ENCODE data around the gene PURB. TPM values are rescaled to one million over a fixed set of nuclear protein-coding genes. Genes with fewer than 3 reads are reported as not detected.
"Not testable (repeated sequence)": the region's sequence is repeated elsewhere in the genome, so short reads cannot be mapped to it uniquely, and the experiment has no call there.

Gene PURB
- total and polyA plus RNA-seq, 2 experiments from 2014 or later: 3.1 to 27.1 TPM

- H3K9me3 Mint-ChIP-seq; ATAC-seq; H3K27ac Mint-ChIP-seq; H3K27ac ChIP-seq (ENCODE audit: low read depth); H3K4me3 ChIP-seq; H3K27me3 ChIP-seq (ENCODE audit: insufficient read depth); H3K36me3 Mint-ChIP-seq (ENCODE audit: low read depth); H3K4me1 Mint-ChIP-seq; H3K27me3 Mint-ChIP-seq (ENCODE audit: insufficient read depth, low read depth, poor library complexity); H3K79me2 ChIP-seq (replicated peaks; ENCODE audit: insufficient read depth); DNase-seq (ENCODE audit: low spot score); H3K4me2 ChIP-seq; H3K9me2 ChIP-seq (ENCODE audit: insufficient read depth); H3K36me3 ChIP-seq (ENCODE audit: insufficient read depth); H4K20me1 ChIP-seq (replicated peaks; ENCODE audit: insufficient read depth); H3K4me3 Mint-ChIP-seq; H2AFZ ChIP-seq; H3K4me1 ChIP-seq (ENCODE audit: insufficient read depth); H3F3A ChIP-seq (replicated peaks; ENCODE audit: low read depth): not testable (repeated sequence)
Measured at GRCh38 chr7:44861949-44862348, 23.4 kb downstream of the PURB start.

DNA sequence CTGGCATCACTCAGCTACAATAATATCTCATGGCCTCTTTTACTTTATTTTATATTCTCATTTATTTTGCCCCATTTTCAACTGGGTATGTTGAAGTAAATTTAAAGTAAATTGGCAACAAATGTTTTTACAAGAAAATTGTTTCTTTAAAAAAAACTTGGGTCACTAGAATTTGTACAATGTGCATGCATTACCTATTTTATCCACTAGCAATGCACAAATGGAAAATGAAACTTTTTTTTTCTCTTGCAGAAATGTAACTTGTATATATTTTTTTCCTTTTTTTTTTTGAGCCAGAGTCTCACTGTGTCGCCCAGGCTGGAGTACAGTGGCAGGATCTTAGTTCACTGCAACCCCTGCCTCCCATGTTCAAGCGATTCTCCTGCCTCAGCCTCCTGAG, 27.2 kb downstream of the PURB start:
- Histone ChIP-seq H3K4me2 (no peak overlapping the region), H3K36me3 (ENCODE audit: insufficient read depth) (no peaks in the 10 kb centered on the region), H3K79me2 (replicated peaks; ENCODE audit: insufficient read depth) (no peaks in the 10 kb centered on the region), H2AFZ (no peak overlapping the region), H3K4me3 (no peak overlapping the region), H3K9me2 (ENCODE audit: insufficient read depth) (no peaks in the 10 kb centered on the region), H3K27me3 (ENCODE audit: insufficient read depth) (no peaks in the 10 kb centered on the region), H4K20me1 (replicated peaks; ENCODE audit: insufficient read depth) (no peaks in the 10 kb centered on the region), H3F3A (replicated peaks; ENCODE audit: low read depth) (no peaks in the 10 kb centered on the region), H3K27ac (ENCODE audit: low read depth) (no peak overlapping the region), H3K4me1 (ENCODE audit: insufficient read depth) (no peaks in the 10 kb centered on the region)
- peaks cover 3% of the 10 kb centered on the region for H3K27me3 Mint-ChIP-seq (ENCODE audit: insufficient read depth, low read depth, poor library complexity)
- no peak for TF ChIP-seq ZNF462 (CRISPR knock-in tag; IDR thresholded peaks at IDR 0.05)
- TF ChIP-seq, protein P1, sequence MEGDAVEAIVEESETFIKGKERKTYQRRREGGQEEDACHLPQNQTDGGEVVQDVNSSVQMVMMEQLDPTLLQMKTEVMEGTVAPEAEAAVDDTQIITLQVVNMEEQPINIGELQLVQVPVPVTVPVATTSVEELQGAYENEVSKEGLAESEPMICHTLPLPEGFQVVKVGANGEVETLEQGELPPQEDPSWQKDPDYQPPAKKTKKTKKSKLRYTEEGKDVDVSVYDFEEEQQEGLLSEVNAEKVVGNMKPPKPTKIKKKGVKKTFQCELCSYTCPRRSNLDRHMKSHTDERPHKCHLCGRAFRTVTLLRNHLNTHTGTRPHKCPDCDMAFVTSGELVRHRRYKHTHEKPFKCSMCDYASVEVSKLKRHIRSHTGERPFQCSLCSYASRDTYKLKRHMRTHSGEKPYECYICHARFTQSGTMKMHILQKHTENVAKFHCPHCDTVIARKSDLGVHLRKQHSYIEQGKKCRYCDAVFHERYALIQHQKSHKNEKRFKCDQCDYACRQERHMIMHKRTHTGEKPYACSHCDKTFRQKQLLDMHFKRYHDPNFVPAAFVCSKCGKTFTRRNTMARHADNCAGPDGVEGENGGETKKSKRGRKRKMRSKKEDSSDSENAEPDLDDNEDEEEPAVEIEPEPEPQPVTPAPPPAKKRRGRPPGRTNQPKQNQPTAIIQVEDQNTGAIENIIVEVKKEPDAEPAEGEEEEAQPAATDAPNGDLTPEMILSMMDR (conservative IDR thresholded peaks at IDR 0.05; ENCODE audit: low read depth in 2 of 2): 0 out of 4 replicates have a peak, but pooled peaks of 1 of the 2 experiments have one; percentile 11
- TF ChIP-seq EZH2phosphoT487 (IDR thresholded peaks at IDR 0.05; ENCODE audit: unreplicated experiment): no peak
- H3K4me1 Mint-ChIP-seq: no peaks in the 10 kb centered on the region
- no peaks in the 10 kb centered on the region for H3K36me3 Mint-ChIP-seq (ENCODE audit: low read depth)
- no peak overlapping the region for H3K4me3 Mint-ChIP-seq
- no peak overlapping the region for H3K27ac Mint-ChIP-seq
- no peak for ATAC-seq
- no peak for DNase-seq (ENCODE audit: low spot score)
- H3K9me3 Mint-ChIP-seq: no peaks in the 10 kb centered on the region

Measured in GM23338 (cell line).